NCI-H1694 (cell line): Measurements from ENCODE around the gene THSD4.
"Not testable (repeated sequence)": the region's sequence is repeated elsewhere in the genome, so short reads cannot be mapped to it uniquely, and the experiment has no call there.

Experiments used
- DNase-seq: peaks from one replicate; lab custom pipeline; 2025; lab: John Stamatoyannopoulos, UW

Gene THSD4

DNA sequence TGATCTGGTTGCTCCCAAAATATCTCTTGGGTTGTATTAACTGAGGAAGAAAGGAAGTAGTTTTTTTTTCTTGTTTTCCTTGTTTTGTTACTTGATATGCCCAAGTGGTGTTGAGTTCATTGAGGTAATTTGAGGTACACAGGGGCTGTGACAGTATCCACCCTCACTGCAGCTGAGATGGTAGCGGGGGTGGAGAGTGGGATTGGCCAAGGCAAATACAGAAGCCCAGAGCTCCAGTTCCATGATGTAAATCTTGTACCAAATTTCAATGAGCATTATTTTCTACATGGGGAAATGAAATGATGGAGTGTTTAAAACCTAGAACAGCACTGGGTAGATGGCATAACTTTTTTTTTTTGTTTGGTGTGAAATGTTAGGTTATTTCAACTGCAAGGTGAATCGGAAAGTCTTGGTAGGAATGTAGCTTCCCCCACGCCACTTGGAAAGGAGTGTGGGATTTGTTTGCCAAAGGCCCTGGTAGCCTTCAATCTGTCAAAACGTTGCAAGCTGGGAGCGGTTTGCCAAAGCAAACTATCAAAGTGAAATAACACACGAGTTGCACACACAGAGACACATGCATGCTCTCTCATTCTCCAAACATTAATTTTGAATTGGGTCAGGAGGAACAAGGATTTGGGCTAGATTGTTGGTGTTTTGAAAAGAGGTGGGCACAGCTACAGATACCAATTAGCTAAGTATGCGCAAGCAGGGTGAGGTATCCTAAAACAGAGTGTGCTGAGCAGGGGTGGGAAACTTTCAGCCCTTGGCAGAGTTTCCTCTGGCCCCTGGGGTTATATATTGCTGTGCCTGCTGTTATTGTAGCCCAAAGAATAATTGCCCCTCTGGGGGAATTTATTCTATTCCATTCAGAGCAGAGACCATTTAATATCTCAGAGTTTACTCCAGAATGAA lies 34.6 kb downstream of the THSD4 start:
- peak; percentile 8 for DNase-seq

DNA sequence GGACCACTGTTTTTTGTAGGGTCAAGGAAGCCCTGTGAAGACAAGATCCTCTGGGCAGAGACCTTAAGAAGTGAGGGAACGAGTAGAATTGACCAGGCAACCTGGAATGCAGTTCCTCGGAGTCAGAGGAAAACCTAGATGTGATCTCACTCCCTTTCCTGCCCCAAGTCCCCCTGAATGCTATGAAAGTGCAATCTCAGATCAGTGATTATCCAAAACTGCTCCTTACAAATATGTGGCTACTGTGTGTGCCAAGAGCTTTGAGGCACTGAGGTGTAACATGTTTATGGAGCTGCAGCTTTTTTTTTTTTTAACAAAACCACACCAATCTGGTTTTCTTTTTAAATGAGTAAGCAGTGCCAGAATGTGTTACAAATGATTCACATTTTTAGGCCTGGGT lies 35.8 kb downstream of the THSD4 start:
- no peak for DNase-seq

- DNase-seq, result no peak
Measured at GRCh38 chr15:71152542-71152941, 37.3 kb downstream of the THSD4 start.

GRCh38 chr15:71153823-71154524 lies 38.7 kb downstream of the THSD4 start:
- peak; percentile 44 for DNase-seq

- DNase-seq, result no peak
Measured at GRCh38 chr15:71154607-71155200, 39.4 kb downstream of the THSD4 start.

- no peak for DNase-seq
Measured at GRCh38 chr15:71155534-71155933, 40.3 kb downstream of the THSD4 start.

DNA sequence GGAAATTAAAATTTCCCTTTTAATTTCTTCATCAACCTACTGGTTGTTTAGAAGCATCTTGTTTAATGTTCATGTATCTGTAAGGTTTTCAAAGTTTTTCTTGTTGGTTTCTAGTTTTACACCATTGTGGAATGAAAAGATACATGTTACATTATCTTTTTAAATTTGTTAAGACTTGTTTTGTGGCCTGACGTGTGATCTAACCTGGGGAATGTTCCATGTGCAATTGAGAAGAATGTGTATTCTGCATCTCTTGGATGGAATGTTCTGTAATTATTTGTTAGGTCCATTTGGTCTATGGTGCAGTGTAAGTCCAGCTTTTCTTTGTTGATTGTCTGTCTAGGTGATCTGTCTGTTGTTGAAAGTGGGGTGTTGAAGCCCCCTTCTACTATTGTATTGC lies 45.7 kb downstream of the THSD4 start:
- no peak for DNase-seq

DNA sequence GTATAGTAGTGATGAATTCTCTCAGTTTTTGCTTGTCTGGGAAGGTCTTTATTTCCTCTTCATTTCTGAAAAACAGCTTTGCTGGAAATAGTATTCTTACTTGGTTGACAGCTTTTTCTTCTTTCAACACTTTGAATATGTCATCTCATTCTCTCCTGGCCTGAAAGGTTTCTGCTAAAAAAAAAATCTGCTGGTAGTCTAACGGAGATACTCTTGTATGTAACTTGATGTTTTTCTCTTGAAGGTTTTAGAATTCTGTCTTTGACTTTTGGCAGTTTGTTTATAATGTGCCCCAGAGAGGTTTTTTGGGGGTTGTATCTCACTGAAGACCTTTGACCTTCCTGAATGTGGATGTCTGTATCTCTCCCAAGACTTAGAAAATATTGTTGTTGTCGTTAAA lies 47.0 kb downstream of the THSD4 start:
- no peak for DNase-seq

GRCh38 chr15:71164606-71165005 lies 49.3 kb downstream of the THSD4 start:
- DNase-seq, result not testable (repeated sequence)

DNA sequence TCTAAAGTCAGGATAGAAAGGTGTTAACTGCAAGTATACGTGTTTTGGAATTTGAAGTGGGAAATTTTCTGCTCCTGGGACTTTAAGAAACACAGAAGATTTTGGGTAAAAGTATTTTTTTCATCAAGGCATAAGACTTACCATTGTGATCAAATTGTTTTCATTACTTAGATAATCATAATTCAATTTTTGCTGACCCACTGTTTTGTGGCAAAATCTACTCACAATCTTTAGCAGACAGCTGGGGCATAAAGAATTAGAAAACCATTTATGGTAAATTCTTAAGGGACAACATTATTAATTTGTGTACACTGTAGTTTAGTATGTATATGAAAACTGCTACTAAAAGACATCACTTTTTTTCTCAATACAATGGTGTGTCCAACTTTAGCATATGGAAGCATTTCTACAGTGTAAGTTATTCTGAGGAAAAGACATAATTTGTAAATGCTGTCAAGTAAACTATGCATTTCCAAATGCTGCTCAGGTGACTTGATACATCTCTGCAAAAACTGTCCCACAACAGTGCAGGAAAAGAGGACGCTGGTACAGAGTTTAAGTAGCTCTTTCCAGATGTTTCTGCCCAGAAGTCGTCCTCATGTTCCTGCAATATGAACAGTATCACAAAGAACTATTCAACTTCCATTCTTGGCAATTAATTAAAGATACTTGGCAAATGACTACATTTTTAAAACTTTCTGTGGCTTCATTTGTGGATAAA lies 52.3 kb downstream of the THSD4 start:
- DNase-seq, result no peak

GRCh38 chr15:71168166-71168834 lies 53.0 kb downstream of the THSD4 start:
- DNase-seq, result no peak

DNA sequence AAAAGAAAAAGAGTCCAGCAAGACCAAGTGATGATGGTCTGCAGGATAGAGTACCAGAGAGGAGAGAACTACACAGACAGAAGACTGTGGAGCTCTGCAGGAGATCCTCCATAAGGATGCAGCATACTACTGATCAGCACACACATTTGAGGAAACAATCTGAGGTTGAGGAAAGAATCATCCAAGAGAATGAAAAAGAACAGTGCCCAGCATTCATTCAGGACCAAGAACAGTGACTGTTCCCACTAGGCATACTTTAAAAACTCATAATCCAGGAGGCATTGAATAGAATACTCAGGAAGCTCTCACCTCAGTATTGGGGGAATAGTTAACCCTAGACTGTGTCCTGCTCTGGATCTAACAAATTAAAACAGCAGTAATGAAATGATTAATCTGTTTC lies 54.9 kb downstream of the THSD4 start:
- DNase-seq, result no peak

- DNase-seq, result no peak
Measured at GRCh38 chr15:71171195-71171594, 55.9 kb downstream of the THSD4 start.

DNA sequence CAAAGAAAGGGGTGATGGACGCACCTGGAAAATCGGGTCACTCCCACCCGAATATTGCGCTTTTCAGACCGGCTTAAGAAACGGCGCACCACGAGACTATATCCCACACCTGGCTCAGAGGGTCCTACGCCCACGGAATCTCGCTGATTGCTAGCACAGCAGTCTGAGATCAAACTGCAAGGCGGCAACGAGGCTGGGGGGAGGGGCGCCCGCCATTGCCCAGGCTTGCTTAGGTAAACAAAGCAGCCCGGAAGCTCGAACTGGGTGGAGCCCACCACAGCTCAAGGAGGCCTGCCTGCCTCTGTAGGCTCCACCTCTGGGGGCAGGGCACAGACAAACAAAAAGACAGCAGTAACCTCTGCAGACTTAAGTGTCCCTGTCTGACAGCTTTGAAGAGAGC lies 59.1 kb downstream of the THSD4 start:
- DNase-seq, result not testable (repeated sequence)

- DNase-seq, result no peak
Measured at GRCh38 chr15:71180986-71181853, 65.9 kb downstream of the THSD4 start.

DNA sequence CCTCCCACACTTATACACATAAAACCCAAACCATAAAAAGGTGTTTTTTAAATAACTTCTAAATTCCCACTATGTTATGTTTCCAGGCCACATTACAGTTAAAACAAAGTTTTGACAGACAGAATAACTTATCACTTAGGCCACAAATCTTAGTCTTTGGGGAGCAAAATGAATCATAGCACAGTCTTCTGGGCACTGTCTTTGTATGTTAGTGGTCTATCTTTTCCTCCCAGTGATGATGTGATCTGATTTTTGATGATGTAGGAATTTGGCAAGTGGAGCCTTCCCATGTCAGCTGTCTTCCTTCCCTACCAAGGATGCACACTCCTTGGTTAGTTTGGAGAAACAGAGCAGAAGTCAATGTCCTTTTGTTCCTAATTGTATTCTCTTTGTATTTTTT lies 67.3 kb downstream of the THSD4 start:
- no peak for DNase-seq

GRCh38 chr15:71183063-71183462 lies 67.8 kb downstream of the THSD4 start:
- DNase-seq, result no peak

DNA sequence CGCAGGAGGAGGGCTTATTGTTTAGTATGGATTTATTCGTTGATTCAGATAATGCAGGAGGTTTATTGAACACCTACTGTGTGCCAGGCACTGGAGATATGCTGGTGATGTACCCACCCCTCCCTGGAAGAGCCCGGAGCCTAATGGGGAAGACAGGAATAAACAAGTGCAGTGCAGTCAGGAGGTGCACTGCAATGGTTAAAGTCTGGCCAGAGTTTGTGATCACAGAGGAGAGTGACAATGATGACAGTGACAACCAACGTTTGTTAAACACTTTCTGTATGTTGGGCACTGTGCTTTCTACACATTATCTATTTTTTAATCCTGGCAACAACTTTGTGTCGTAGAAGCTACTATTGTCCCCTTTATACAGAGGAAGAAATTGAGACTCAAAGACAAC lies 70.4 kb downstream of the THSD4 start:
- no peak for DNase-seq

DNA sequence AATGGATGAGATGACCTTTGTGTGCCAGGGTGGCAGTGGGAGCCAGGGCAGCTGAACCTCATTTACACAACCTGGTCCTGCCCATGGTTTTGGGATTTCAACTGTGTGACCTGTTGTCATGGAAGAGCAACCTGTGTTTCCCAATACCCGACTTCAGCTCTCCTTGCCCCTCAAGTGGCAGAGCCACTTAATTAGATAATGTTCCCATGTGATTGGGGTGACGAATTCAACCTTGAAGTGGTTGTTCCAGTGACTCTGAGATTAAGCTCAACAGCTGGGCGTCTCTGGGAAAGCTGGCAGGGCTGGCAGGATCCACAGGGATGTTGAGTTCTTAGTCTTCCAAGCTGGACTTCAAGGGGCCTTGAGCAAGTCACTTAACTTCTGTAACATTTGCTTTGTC lies 71.0 kb downstream of the THSD4 start:
- no peak for DNase-seq

DNA sequence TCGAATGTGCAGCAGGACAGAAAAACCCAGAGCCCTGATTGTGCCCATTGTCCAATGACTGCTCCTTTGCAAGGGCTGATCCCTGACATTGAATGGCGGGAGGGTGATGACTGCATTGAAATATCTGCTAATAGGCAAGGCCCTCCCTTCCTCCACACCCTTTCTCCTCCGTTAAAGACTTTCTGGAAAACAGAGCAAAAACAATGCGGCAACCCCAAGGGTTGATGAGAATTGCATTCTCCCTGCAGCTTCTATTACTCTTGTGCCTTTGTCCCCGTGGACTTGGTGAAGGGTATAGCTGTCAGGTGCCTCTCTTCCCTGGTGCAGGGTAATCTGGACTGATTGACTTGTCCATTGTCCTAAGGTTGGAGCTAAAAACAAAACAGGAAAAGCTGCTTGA lies 71.8 kb downstream of the THSD4 start:
- DNase-seq, result no peak

- no peak for DNase-seq
Measured at GRCh38 chr15:71187526-71187925, 72.3 kb downstream of the THSD4 start.
